ENCODE measurements around the gene EIF1AD. TPM values are rescaled to one million over a fixed set of nuclear protein-coding genes. Genes with fewer than 3 reads are reported as not detected.

EIF1AD gene
- total RNA-seq, 1 donor from 2014 or later = 19.7 TPM

- no peak overlapping the region for H3K4me3 ChIP-seq
- peaks cover 5% of the 10 kb centered on the region for H3K36me3 ChIP-seq
- H3K9me3 ChIP-seq (replicated peaks) = no peaks in the 10 kb centered on the region
- no peaks in the 10 kb centered on the region for H3K27me3 ChIP-seq (ENCODE audit: low read depth)
- no peak for DNase-seq
- TF ChIP-seq, protein P1, sequence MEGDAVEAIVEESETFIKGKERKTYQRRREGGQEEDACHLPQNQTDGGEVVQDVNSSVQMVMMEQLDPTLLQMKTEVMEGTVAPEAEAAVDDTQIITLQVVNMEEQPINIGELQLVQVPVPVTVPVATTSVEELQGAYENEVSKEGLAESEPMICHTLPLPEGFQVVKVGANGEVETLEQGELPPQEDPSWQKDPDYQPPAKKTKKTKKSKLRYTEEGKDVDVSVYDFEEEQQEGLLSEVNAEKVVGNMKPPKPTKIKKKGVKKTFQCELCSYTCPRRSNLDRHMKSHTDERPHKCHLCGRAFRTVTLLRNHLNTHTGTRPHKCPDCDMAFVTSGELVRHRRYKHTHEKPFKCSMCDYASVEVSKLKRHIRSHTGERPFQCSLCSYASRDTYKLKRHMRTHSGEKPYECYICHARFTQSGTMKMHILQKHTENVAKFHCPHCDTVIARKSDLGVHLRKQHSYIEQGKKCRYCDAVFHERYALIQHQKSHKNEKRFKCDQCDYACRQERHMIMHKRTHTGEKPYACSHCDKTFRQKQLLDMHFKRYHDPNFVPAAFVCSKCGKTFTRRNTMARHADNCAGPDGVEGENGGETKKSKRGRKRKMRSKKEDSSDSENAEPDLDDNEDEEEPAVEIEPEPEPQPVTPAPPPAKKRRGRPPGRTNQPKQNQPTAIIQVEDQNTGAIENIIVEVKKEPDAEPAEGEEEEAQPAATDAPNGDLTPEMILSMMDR (IDR thresholded peaks at IDR 0.05; ENCODE audit: borderline replicate concordance) = no peak
- intact Hi-C loops (cut with micrococcal nuclease) = loop anchor here (10.0 kb wide), 1 partner anchor 107 kb away; the partner anchor contains the start of gene FIBP
- no peak overlapping the region for H3K27ac ChIP-seq (replicated peaks)
- H3K4me1 ChIP-seq = no peaks in the 10 kb centered on the region
Measured at GRCh38 chr11:65992056-65992455, 9.9 kb downstream of the EIF1AD start.

- no peaks in the 10 kb centered on the region for H3K9me3 ChIP-seq (replicated peaks)
- peak; percentile 77 for DNase-seq
- no peak overlapping the region for H3K27ac ChIP-seq (replicated peaks)
- TF ChIP-seq, protein P1 (IDR thresholded peaks at IDR 0.05; ENCODE audit: borderline replicate concordance) = peak; percentile 94
- H3K27me3 ChIP-seq (ENCODE audit: low read depth) = no peaks in the 10 kb centered on the region
- peaks cover 9% of the 10 kb centered on the region for H3K4me1 ChIP-seq
- no peak overlapping the region for H3K4me3 ChIP-seq
- intact Hi-C loops (cut with micrococcal nuclease) = no loop called here
- no peaks in the 10 kb centered on the region for H3K36me3 ChIP-seq
Measured at GRCh38 chr11:65988791-65989592, 13.0 kb downstream of the EIF1AD start.

- no peak for DNase-seq
- H3K4me3 ChIP-seq = no peak overlapping the region
- no peaks in the 10 kb centered on the region for H3K27me3 ChIP-seq (ENCODE audit: low read depth)
- H3K4me1 ChIP-seq = peaks cover 9% of the 10 kb centered on the region
- H3K36me3 ChIP-seq = no peaks in the 10 kb centered on the region
- TF ChIP-seq, protein P1 (IDR thresholded peaks at IDR 0.05; ENCODE audit: borderline replicate concordance) = no peak
- intact Hi-C loops (cut with micrococcal nuclease) = no loop called here
- H3K9me3 ChIP-seq (replicated peaks) = no peaks in the 10 kb centered on the region
- H3K27ac ChIP-seq (replicated peaks) = no peak overlapping the region
Measured at GRCh38 chr11:65987336-65987735, 14.6 kb downstream of the EIF1AD start.

GRCh38 chr11:65983589-65983987 lies 18.4 kb downstream of the EIF1AD start:
- peaks cover 13% of the 10 kb centered on the region for H3K36me3 ChIP-seq
- no peak overlapping the region for H3K4me3 ChIP-seq
- DNase-seq = no peak
- no peak overlapping the region for H3K27ac ChIP-seq (replicated peaks)
- intact Hi-C loops (cut with micrococcal nuclease) = no loop called here
- H3K27me3 ChIP-seq (ENCODE audit: low read depth) = no peaks in the 10 kb centered on the region
- peaks cover 9% of the 10 kb centered on the region for H3K4me1 ChIP-seq
- TF ChIP-seq, protein P1 (IDR thresholded peaks at IDR 0.05; ENCODE audit: borderline replicate concordance) = no peak
- H3K9me3 ChIP-seq (replicated peaks) = no peaks in the 10 kb centered on the region

DNA sequence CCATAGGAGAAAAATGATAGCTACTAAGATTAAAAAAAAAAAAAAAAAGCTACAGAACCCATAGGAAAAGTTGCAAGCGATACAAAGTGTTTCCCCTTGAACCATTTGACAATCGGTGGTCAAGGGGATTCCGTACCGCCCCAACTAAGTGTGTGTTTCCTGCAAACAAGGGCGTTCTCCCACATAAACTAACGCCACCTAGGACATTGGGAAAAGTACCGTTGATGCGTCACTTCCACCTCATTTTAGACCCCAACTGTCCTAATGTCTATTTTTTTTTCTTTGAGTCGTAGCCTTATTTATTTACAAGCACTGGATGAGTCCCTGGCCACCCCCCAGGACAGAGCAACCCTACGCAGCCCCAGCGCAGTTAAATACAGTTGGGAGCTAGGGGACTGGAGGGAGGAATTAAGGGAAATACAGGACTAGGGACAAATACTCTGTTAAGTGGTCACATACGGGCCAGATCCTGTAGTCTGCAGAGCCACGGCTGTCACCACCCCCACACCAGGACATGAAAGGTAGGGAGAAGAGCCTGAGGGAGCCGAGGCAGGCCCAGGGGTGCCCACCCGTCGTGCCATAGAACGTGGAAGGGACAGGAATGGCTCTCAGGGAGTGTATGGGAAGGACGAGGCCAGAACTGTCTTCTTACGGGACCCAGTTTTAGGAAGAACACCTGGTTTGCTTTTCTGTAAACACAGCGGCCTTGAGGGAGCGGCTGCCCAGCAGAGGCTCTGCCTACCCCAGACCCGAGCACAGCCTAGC lies 19.0 kb downstream of the EIF1AD start:
- Histone ChIP-seq H3K27ac (replicated peaks) (no peak overlapping the region), H3K4me3 (no peak overlapping the region), H3K36me3 (peaks cover 18% of the 10 kb centered on the region), H3K4me1 (peaks cover 9% of the 10 kb centered on the region), H3K9me3 (replicated peaks) (no peaks in the 10 kb centered on the region), H3K27me3 (ENCODE audit: low read depth) (no peaks in the 10 kb centered on the region)
- intact Hi-C loops (cut with micrococcal nuclease) = no loop called here
- TF ChIP-seq, protein P1 (IDR thresholded peaks at IDR 0.05; ENCODE audit: borderline replicate concordance) = no peak
- DNase-seq = no peak

Data from left ventricle myocardium inferior (tissue), 1 donor.